Neural crest cell (in vitro differentiated cells): ENCODE data around the gene ZNF354B. TPM values are rescaled to one million over a fixed set of nuclear protein-coding genes. Genes with fewer than 3 reads are reported as not detected.
"Not testable (repeated sequence)": the region's sequence is repeated elsewhere in the genome, so short reads cannot be mapped to it uniquely, and the experiment has no call there.

Experiments
- DNase-seq: peaks from one replicate; pipeline ENCODE4 v3.0.0; 2021; ENCODE audit warnings: low read depth, mixed read lengths, low spot score
- H3K27ac Mint-ChIP-seq: one replicate; pipeline ENCODE4 v1.8.0; 2021; ENCODE audit warnings: mild to moderate bottlenecking, mixed read lengths; ENCODE audit not compliant: unreplicated experiment
- H3K27me3 Mint-ChIP-seq: 2 replicates; pipeline ENCODE4 v1.8.0; 2021; ENCODE audit warnings: low read depth, mild to moderate bottlenecking, mixed read lengths
- H3K36me3 Mint-ChIP-seq: 2 replicates; pipeline ENCODE4 v1.8.0; 2021; ENCODE audit warnings: low read depth, mild to moderate bottlenecking, mixed read lengths
- H3K4me1 Mint-ChIP-seq: 2 replicates; pipeline ENCODE4 v1.8.0; 2021; ENCODE audit warnings: mixed read lengths
- H3K4me3 Mint-ChIP-seq: one replicate; pipeline ENCODE4 v1.8.0; 2021; ENCODE audit warnings: mild to moderate bottlenecking, mixed read lengths
- H3K9me3 Mint-ChIP-seq: 2 replicates; pipeline ENCODE4 v1.8.0; 2021; ENCODE audit warnings: mixed read lengths
- total RNA-seq: library from RNA; stranded (reverse); gene quantifications from 2 replicates; pipeline ENCODE4 v1.2.1, GENCODE V29; 2021
- TF ChIP-seq, protein P1 (sequence below): fragments of 200-600 bp; sonication (generic); conservative IDR thresholded peaks from 2 replicates; pipeline ENCODE4 v1.5.0; 2021; ENCODE audit warnings: antibody characterized with exemption, mild to moderate bottlenecking

Gene ZNF354B
- total RNA-seq, 1 donor from 2014 or later = 24.8 TPM

DNA sequence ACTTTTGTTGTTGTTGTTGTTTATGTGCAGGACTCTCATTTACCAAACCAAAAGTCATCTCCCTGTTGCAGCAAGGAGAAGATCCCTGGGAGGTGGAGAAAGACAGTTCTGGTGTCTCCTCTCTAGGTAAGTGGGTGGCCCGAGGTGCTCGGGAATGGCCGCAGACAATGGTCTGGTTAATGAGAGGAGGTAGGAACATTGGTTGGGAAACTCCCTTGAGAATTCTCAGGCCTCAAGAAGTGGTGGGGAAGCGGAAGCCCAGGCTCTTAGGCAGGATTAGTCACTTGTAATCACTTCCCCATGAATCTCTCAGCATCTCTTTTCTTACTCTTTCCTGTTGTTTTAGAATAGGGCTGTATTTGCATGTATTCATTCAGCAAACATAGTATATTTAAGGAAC lies 7.2 kb downstream of the ZNF354B start:
- H3K27ac Mint-ChIP-seq = no peak overlapping the region
- peaks cover 5% of the 10 kb centered on the region for H3K9me3 Mint-ChIP-seq
- TF ChIP-seq, protein P1, sequence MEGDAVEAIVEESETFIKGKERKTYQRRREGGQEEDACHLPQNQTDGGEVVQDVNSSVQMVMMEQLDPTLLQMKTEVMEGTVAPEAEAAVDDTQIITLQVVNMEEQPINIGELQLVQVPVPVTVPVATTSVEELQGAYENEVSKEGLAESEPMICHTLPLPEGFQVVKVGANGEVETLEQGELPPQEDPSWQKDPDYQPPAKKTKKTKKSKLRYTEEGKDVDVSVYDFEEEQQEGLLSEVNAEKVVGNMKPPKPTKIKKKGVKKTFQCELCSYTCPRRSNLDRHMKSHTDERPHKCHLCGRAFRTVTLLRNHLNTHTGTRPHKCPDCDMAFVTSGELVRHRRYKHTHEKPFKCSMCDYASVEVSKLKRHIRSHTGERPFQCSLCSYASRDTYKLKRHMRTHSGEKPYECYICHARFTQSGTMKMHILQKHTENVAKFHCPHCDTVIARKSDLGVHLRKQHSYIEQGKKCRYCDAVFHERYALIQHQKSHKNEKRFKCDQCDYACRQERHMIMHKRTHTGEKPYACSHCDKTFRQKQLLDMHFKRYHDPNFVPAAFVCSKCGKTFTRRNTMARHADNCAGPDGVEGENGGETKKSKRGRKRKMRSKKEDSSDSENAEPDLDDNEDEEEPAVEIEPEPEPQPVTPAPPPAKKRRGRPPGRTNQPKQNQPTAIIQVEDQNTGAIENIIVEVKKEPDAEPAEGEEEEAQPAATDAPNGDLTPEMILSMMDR = no peak
- no peak for DNase-seq
- no peak overlapping the region for H3K4me3 Mint-ChIP-seq
- H3K36me3 Mint-ChIP-seq = peaks cover 55% of the 10 kb centered on the region
- H3K4me1 Mint-ChIP-seq = peaks cover 9% of the 10 kb centered on the region
- no peaks in the 10 kb centered on the region for H3K27me3 Mint-ChIP-seq

DNA sequence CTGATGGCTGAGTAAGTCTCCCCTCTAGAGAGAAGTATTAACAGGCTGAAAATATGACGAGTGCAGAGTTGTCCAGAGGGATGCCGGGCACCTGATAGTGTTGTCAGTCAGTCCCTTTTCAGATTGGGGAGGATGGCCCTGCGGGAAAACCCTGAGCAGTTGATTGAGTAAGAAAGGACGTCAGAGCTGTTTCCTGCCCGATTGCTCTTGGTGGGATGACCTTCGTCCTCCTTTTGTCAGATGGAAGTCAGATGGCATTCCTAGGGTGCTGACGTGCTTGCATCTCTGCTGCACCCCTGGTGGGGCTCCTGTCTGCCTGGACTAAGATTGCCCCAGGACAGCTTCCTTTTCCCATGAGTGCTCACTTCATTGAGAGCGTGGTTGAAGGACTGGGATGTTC lies 9.8 kb downstream of the ZNF354B start:
- H3K27ac Mint-ChIP-seq = no peak overlapping the region
- peaks cover 74% of the 10 kb centered on the region for H3K36me3 Mint-ChIP-seq
- H3K27me3 Mint-ChIP-seq = no peaks in the 10 kb centered on the region
- no peak overlapping the region for H3K4me3 Mint-ChIP-seq
- TF ChIP-seq, protein P1 = no peak
- peaks cover 22% of the 10 kb centered on the region for H3K9me3 Mint-ChIP-seq
- no peak for DNase-seq
- H3K4me1 Mint-ChIP-seq = no peaks in the 10 kb centered on the region

DNA sequence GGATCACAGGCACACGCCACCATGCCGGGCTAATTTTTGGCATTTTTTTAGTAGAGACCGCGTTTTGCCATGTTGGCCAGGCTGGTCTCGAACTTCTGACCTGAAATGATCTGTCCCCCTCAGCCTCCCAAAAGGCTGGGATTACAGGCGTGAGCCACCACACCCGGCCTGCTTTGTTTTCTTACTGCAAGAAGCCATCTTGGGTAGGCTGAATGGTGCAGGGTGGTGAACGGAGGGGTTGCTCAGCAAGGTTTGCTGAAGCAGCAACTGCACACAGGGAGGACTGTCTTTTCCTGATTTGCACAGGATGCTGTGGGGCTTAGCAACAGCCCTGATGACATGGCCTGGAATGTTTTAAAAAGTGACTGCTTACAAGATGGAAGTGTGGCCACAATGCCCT lies 10.7 kb downstream of the ZNF354B start:
- TF ChIP-seq, protein P1 = no peak
- no peak for DNase-seq
- H3K27ac Mint-ChIP-seq = no peak overlapping the region
- H3K36me3 Mint-ChIP-seq = peaks cover 82% of the 10 kb centered on the region
- peaks cover 26% of the 10 kb centered on the region for H3K9me3 Mint-ChIP-seq
- no peaks in the 10 kb centered on the region for H3K27me3 Mint-ChIP-seq
- H3K4me3 Mint-ChIP-seq = no peak overlapping the region
- no peaks in the 10 kb centered on the region for H3K4me1 Mint-ChIP-seq

DNA sequence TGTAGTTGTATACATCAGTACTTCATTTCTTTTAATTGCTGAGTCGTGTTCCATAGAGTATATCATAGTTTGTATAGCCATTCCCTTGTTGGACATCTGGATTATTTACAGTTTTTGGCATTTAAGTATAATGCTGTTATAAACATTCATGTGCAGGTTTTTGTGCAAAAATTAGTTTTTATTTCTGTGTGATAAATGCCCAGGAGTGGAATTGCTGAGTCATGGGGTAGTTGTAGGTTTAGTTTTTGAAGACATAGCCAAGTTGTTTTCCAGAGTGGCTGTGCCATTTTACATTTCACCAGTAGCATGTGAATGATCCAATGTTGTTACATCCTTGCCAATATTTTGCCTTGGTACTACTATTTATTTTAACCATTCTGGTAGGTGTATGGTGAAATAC lies 12.5 kb downstream of the ZNF354B start:
- no peak for DNase-seq
- Mint-ChIP-seq H3K27ac (no peak overlapping the region), H3K4me3 (no peak overlapping the region), H3K4me1 (no peaks in the 10 kb centered on the region), H3K9me3 (peaks cover 32% of the 10 kb centered on the region), H3K27me3 (no peaks in the 10 kb centered on the region), H3K36me3 (peaks cover 85% of the 10 kb centered on the region)
- TF ChIP-seq, protein P1 = no peak

DNA sequence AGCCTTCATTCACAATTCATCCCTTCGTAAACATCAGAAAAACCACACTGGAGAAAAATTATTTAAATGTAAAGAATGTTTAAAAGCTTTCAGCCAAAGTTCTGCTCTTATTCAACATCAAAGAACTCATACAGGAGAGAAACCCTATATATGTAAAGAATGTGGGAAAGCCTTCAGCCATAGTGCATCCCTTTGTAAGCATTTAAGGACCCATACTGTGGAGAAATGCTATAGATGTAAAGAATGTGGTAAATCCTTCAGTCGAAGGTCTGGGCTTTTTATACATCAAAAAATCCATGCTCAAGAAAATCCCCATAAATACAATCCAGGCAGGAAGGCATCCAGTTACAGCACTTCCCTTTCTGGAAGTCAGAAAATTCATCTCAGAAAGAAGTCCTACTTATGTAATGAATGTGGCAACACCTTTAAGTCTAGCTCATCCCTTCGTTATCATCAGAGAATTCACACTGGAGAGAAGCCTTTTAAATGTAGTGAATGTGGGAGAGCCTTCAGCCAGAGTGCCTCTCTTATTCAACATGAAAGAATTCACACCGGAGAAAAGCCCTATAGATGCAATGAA lies 23.5 kb downstream of the ZNF354B start:
- Mint-ChIP-seq H3K36me3 (peaks cover 80% of the 10 kb centered on the region), H3K9me3 (peaks cover 39% of the 10 kb centered on the region)
- H3K27ac Mint-ChIP-seq, DNase-seq, H3K27me3 Mint-ChIP-seq, H3K4me3 Mint-ChIP-seq, H3K4me1 Mint-ChIP-seq: not testable (repeated sequence)

DNA sequence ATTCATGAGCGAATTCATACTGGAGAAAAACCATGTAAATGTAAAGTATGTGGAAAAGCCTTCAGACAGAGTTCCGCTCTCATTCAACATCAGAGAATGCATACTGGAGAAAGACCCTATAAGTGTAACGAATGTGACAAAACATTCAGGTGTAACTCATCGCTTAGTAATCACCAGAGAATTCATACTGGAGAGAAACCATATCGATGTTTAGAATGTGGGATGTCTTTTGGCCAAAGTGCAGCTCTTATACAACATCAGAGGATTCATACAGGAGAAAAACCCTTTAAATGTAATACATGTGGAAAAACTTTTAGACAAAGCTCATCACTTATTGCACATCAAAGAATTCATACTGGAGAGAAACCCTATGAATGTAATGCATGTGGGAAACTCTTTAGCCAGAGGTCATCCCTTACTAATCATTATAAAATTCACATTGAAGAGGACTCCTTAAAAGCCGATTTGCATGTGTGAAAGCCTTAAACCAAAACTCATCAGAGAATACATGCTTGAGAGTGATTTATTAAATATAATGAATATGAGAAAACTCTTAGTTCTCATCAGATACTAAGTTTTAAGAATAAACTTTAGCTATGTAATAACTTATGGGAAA lies 24.2 kb downstream of the ZNF354B start:
- Mint-ChIP-seq H3K36me3 (peaks cover 81% of the 10 kb centered on the region), H3K4me3 (no peak overlapping the region), H3K9me3 (peaks cover 43% of the 10 kb centered on the region), H3K27me3 (no peaks in the 10 kb centered on the region), H3K4me1 (no peaks in the 10 kb centered on the region), H3K27ac (no peak overlapping the region)
- TF ChIP-seq, protein P1 = no peak
- DNase-seq = no peak
